Activated T-helper 17 cell treated with anti-CD3 and anti-CD28 coated beads, Interleukin-2, amount 50 U/mL, for 72 hours (primary cell): ENCODE results near the gene MFSD12. TPM values are rescaled to one million over a fixed set of nuclear protein-coding genes. Genes with fewer than 3 reads are reported as not detected.
"Not testable (repeated sequence)": the region's sequence is repeated elsewhere in the genome, so short reads cannot be mapped to it uniquely, and the experiment has no call there.

Source experiments
- ATAC-seq: fragments of 150-1000 bp; cut with Tn5 transposase; replicated peaks from 2 replicates; pipeline ENCODE4 v1.10.0; 2021; ENCODE audit warnings: mild to moderate bottlenecking, moderate library complexity
- H3K27ac Mint-ChIP-seq: one replicate; pipeline ENCODE4 v1.8.0; 2022; ENCODE audit warnings: mixed read lengths
- H3K27me3 Mint-ChIP-seq: one replicate; pipeline ENCODE4 v1.8.0; 2022; ENCODE audit warnings: mixed read lengths
- H3K36me3 Mint-ChIP-seq: one replicate; pipeline ENCODE4 v1.8.0; 2022; ENCODE audit warnings: low read depth, mild to moderate bottlenecking, mixed read lengths
- H3K4me1 Mint-ChIP-seq: one replicate; pipeline ENCODE4 v1.8.0; 2022; ENCODE audit warnings: mixed read lengths
- H3K4me3 Mint-ChIP-seq: one replicate; pipeline ENCODE4 v1.8.0; 2022; ENCODE audit warnings: mild to moderate bottlenecking, mixed read lengths
- H3K9me3 Mint-ChIP-seq: one replicate; pipeline ENCODE4 v1.8.0; 2022; ENCODE audit warnings: mixed read lengths
- total RNA-seq, 2 donors: library from RNA; stranded (reverse); gene quantifications; one replicate each; pipeline ENCODE4 v1.2.3, GENCODE V29; 2022

MFSD12 gene
- total RNA-seq, 2 donors from 2014 or later, result 38.3 to 64.1 TPM

DNA sequence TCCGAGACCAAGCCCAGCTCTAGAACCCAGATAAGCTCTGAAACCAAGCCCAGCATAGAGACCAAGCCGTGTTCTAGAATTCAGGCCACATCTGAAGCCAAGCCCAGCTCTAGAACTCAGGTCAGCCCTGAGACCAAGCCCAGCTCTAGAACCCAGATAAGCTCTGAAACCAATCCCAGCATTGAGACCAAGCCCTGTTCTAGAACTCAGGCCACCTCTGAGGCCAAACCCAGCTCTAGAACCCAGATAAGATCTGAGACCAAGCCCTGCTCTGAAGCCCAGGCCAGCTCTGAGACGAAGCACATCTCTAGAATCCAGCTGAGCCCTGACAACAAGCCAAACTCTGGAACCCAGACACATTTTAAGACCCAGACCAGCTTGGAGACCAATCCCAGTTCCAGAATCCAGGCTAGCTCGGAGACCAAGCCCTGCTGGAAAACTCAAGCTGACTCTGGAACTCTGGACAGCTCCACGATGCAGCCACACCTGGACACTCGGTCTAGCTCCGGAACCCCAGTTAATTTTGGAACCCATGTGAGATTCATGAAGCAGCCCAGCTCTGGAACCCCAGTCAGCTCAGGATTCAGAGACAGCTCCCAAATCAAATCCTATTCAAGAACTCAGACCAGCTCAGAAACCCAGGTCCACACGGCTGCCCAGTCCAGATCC, 33.7 kb upstream of the MFSD12 start:
- Mint-ChIP-seq H3K36me3 (no peaks in the 10 kb centered on the region), H3K4me3 (no peak overlapping the region), H3K27ac (no peak overlapping the region), H3K27me3 (no peaks in the 10 kb centered on the region), H3K9me3 (no peaks in the 10 kb centered on the region), H3K4me1 (no peaks in the 10 kb centered on the region)
- ATAC-seq, result no peak

DNA sequence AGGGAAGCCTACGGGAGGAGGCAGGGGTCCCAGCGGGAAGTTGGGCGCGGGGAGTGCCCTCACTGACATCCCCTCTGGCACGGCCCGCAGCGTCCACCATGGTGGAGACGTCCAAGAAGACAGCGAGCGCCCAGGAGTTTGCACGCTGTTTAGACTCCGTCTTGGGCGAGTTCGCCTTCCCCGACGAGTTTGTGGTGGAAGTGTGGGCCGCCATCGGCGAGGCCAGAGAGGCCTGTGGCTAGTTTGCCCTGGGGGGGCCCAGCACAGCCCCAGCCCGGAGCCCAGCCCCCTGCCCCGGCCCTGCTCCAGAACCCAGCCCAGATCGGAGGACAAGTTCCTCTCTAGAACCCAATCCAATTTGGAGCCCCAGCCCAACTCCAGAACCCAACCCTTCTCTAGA, 32.6 kb upstream of the MFSD12 start:
- no peak for ATAC-seq
- H3K9me3 Mint-ChIP-seq, result no peaks in the 10 kb centered on the region

DNA sequence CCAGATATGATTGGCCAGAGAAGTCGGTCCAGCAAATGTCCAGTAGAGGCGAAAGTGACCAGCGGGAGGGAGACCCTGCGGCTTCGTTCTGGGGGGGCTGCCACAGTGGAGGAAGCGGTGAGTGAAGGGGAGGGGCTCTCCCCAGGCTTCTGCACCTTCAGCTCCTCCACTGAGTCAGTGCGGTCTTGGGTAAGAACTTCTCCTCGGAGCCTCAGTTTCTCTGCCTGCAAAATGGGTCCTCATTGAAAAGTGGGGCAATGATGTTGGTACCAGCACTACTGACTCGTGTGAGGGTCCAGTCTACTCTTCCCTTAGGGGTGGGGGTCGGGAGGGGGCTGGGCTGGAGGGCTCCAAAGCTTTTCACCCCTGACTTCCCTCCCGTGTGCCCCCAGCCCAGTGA, 32.1 kb upstream of the MFSD12 start:
- H3K4me1 Mint-ChIP-seq, result no peaks in the 10 kb centered on the region
- no peaks in the 10 kb centered on the region for H3K36me3 Mint-ChIP-seq
- no peak overlapping the region for H3K27ac Mint-ChIP-seq
- no peak for ATAC-seq
- H3K4me3 Mint-ChIP-seq, result no peak overlapping the region
- H3K9me3 Mint-ChIP-seq, result no peaks in the 10 kb centered on the region
- H3K27me3 Mint-ChIP-seq, result no peaks in the 10 kb centered on the region

More for the DNA sequence above, 32.6 kb upstream of the MFSD12 start:
- Mint-ChIP-seq H3K27me3 (no peaks in the 10 kb centered on the region), H3K4me1 (no peaks in the 10 kb centered on the region), H3K4me3 (no peak overlapping the region), H3K36me3 (no peaks in the 10 kb centered on the region), H3K27ac (no peak overlapping the region)

DNA sequence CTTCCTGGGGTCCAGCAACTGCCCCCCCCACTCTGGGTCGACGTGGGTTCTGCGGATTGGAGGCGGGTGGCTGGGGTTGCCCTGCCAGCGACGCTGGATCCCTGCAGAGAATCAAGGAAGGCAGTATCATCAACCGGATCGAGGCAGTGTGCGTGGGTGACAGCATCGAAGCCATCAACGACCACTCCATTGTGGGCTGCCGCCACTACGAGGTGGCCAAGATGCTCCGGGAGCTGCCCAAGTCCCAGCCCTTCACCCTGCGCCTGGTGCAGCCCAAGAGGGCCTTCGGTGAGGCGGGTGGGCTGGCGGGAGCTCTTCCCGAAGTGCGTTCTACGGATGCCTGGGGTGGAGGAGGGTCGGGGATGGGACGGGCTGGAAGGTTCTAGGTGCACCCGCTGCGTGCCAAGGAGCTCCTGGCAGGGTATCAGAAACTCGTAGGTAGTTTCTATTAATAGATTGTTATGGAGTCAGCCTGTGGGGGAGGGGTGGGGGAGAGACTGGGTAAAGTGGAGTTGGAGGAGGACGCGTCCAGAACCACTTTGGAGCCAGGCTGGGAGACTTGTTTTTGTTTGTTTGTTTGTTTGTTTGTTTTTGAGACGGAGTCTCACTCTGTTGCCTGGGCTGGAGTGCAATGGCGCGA, 29.4 kb upstream of the MFSD12 start:
- no peak overlapping the region for H3K27ac Mint-ChIP-seq
- no peaks in the 10 kb centered on the region for H3K4me1 Mint-ChIP-seq
- H3K4me3 Mint-ChIP-seq, result no peak overlapping the region
- H3K36me3 Mint-ChIP-seq, result no peaks in the 10 kb centered on the region
- no peak for ATAC-seq
- no peaks in the 10 kb centered on the region for H3K27me3 Mint-ChIP-seq
- H3K9me3 Mint-ChIP-seq, result no peaks in the 10 kb centered on the region

DNA sequence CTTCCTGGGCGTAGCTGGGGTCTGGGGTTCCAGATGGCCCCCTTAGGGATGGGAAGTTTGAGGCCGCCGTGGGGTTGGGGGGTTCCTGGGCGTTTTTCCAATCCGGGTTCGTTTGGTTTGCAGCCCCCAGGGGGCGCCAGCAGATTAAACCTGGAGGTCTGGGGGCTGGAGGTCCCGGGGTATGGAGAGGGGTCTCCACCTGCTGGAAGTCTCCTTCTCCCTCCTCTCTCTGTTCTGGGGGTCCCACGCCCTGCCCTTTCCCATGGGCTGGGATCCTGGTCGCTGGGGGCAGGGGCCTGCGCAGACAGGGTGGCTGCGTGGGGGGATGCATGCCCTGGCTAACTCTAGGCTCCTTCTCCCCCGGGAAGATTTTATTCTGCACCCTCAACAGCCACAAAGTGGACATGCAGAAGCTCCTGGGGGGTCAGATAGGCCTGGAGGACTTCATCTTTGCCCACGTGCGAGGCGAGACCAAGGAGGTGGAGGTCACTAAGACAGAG, 28.8 kb upstream of the MFSD12 start:
- Mint-ChIP-seq H3K4me3 (peak overlapping the region; percentile 11), H3K27ac (no peak overlapping the region), H3K9me3 (no peaks in the 10 kb centered on the region), H3K36me3 (no peaks in the 10 kb centered on the region), H3K4me1 (no peaks in the 10 kb centered on the region), H3K27me3 (no peaks in the 10 kb centered on the region)
- ATAC-seq, result no peak

DNA sequence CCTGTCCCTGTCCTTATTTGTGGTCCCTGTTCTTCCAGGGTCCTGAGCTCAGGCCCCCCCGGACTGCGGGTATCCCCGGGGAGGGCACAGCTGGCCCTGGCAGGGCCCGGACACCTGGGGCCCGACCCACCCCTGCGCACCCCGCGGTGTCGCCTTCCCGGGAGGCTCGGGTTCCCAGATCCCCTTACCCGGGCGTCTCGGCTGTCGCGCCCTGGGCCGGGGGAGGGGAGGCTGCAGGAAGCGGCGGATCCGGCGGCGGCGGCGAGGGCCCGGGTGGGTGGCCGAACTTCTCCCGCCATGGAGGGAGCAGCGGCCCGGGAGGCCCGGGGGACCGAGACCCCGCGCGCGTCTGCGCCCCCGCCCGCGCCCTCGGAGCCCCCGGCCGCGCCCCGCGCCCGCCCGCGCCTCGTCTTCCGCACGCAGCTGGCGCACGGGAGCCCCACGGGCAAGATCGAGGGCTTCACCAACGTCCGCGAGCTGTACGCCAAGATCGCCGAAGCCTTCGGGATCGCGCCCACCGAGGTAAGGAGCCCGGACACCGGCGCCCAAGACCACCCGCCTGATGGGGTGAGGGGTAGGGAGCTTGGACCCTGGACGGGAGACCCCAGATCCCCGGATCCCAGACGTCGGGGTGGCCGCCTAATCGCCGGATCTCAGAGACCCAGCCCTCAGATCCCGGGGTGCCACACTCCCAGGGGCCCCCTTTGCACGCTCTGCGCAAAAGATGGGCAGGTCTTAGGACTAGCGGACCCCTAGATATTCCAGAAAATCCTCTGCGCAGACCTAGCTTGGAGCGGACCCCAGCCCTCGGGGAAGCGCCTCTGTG, 28.1 kb upstream of the MFSD12 start, which contains the start of gene GIPC3:
TSS of gene GIPC3 (plus strand) at position 178 of the 826 bp plus-strand sequence. CDS start at position 298, 120 bp downstream.
- H3K9me3 Mint-ChIP-seq, result no peaks in the 10 kb centered on the region
- H3K27ac Mint-ChIP-seq, result no peak within 1 kb of the TSS
- peak within 1 kb of the TSS; percentile 11 for H3K4me3 Mint-ChIP-seq
- no peaks in the 10 kb centered on the region for H3K36me3 Mint-ChIP-seq
- no peak for ATAC-seq
- no peaks in the 10 kb centered on the region for H3K27me3 Mint-ChIP-seq
- no peaks in the 10 kb centered on the region for H3K4me1 Mint-ChIP-seq

DNA sequence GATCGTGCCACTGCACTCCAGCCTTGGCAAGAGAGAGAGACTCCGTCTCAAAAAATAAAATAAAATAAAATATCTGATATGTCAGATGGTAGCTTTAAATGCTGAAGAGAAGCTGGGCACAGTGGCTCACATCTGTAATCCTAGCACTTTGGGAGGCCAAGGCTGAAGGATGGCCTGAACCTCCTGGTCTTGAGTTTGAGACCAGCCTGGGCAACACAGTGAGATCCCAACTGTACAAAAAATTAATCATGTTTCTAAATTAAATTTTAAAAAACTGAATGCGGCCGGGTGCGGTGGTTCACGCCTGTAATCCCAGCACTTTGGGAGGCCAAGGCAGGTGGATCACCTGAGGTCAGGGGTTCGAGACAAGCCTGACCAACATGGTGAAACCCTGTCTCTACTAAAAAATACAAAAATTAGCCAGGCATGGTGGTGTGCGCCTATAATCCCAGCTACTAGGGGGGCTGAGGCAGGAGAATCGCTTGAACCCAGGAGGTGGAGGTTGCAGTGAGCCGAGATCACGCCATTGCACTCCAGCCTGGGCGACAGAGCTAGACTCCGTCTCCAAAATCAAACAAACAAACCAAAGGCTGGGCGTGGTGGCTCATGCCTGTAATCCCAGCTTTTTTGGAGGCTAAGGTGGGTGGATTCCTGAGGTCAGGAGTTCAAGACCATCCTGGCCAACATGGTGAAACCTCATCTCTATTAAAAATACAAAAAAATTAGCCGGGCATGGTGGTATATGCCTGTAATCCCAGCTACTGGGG, 26.8 kb upstream of the MFSD12 start:
- H3K4me3 Mint-ChIP-seq, ATAC-seq, H3K9me3 Mint-ChIP-seq, H3K4me1 Mint-ChIP-seq, H3K27me3 Mint-ChIP-seq, H3K36me3 Mint-ChIP-seq, H3K27ac Mint-ChIP-seq: not testable (repeated sequence)

DNA sequence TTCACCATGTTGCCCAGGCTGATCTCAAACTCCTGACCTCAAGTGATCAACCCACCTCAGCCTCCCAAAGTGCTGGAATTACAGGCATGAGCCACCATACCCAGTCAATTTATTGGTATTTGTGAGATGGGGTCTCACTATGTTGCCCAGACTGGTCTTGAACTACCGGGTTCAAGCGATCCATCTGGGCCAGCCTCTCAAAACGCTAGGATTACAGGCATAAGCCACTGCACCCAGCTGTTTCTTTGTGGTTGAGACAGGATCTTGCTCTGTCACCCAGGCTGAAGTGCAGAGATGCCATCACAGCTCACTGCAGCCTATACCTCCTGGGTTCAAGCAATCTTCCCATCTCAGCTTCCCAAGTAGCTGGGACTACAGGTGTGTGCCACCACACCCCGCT, 24.4 kb upstream of the MFSD12 start:
- ATAC-seq, H3K4me1 Mint-ChIP-seq, H3K4me3 Mint-ChIP-seq, H3K27ac Mint-ChIP-seq, H3K27me3 Mint-ChIP-seq, H3K36me3 Mint-ChIP-seq, H3K9me3 Mint-ChIP-seq: not testable (repeated sequence)

DNA sequence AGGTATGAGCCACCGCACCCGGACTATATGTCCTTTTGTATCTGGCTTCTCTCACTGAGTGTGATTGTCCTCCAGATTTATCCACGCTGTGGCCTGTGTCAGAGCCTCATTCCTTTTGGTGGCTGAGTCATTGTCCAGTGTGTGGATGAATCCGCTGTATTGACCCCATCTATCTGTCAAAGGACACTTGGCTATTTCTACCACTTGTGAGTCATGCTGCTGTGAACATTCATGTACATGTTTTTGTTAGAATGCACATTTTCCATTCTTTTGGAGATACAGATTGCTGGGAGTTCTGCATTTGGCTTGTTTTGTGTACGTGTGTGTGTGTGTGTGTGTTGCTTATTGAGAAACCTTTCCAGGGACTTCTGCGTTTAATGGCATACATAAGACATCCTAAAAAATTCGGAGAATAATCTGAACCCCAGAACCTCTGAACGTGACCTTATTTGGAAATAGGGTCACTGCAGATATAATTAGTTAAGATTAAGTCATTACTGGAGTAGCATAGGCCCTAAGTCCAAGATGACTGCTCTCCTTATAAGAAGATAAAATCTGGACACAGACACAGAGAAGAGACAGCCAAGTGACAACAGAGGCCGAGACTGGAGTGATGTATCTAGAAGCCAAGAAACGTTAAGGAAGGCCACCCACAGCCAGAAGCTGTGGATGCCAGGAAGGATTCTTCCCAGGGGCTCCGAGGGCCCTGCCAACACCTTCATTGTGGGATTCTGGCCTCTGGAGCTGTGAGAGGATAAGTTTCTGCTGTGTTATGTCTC, 23.0 kb upstream of the MFSD12 start:
- Mint-ChIP-seq H3K36me3 (peaks cover 3% of the 10 kb centered on the region), H3K27me3 (no peaks in the 10 kb centered on the region), H3K4me3 (no peak overlapping the region), H3K9me3 (no peaks in the 10 kb centered on the region), H3K27ac (no peak overlapping the region), H3K4me1 (peaks cover 2% of the 10 kb centered on the region)
- ATAC-seq, result no peak

DNA sequence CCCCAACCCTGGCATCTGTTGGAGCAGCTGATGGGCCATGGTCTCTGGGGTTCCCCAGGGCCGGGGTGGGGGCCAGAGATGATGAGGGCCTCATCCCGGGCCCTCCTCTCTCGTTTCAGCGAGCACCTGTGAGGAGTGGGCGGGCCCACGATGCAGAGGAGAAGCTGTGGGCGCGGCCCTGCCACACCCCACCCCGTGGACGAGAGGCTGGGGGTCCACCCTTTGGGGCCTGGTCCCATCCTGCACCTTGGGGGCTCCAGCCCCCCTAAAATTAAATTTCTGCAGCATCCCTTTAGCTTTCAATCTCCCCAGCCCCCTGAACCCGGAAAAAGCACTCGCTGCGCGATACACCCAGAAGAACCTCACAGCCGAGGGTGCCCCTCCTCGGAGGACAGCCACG, 21.0 kb upstream of the MFSD12 start:
- Mint-ChIP-seq H3K9me3 (no peaks in the 10 kb centered on the region), H3K4me3 (no peak overlapping the region), H3K27me3 (no peaks in the 10 kb centered on the region)

DNA sequence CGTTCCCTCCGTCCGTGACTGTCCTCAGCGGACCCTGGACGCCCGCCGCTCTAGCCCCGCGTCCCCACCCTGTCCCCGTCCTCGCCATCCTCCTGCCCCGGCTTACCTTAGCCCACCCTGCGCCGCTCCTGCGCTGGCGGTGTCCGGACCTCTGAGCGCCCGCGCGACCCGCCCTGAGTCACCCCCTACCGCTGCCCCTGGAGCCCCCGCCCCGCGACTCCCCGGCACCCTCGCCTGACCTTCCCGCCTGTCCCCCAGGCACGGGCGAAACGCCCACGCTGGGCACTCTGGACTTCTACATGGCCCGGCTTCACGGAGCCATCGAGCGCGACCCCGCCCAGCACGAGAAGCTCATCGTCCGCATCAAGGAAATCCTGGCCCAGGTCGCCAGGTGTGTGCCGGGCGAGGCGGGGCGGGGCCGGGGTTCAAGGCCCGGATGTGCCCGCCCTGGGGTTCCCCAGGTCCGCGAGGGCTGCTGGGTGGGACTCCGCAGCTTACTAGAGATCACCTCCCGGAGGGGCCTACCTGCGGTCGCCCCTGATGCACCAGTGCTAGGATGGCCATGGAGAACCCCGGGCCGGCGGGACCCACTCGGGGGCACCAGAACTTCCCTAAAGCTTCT, 20.4 kb upstream of the MFSD12 start:
- H3K27ac Mint-ChIP-seq, result no peak overlapping the region
- H3K4me1 Mint-ChIP-seq, result peaks cover 6% of the 10 kb centered on the region
- H3K9me3 Mint-ChIP-seq, result no peaks in the 10 kb centered on the region
- no peaks in the 10 kb centered on the region for H3K27me3 Mint-ChIP-seq
- no peak overlapping the region for H3K4me3 Mint-ChIP-seq
- no peak for ATAC-seq
- peaks cover 16% of the 10 kb centered on the region for H3K36me3 Mint-ChIP-seq

More for the DNA sequence above, 21.0 kb upstream of the MFSD12 start:
- Mint-ChIP-seq H3K4me1 (peaks cover 6% of the 10 kb centered on the region), H3K27ac (no peak overlapping the region), H3K36me3 (peaks cover 16% of the 10 kb centered on the region)
- ATAC-seq, result no peak

DNA sequence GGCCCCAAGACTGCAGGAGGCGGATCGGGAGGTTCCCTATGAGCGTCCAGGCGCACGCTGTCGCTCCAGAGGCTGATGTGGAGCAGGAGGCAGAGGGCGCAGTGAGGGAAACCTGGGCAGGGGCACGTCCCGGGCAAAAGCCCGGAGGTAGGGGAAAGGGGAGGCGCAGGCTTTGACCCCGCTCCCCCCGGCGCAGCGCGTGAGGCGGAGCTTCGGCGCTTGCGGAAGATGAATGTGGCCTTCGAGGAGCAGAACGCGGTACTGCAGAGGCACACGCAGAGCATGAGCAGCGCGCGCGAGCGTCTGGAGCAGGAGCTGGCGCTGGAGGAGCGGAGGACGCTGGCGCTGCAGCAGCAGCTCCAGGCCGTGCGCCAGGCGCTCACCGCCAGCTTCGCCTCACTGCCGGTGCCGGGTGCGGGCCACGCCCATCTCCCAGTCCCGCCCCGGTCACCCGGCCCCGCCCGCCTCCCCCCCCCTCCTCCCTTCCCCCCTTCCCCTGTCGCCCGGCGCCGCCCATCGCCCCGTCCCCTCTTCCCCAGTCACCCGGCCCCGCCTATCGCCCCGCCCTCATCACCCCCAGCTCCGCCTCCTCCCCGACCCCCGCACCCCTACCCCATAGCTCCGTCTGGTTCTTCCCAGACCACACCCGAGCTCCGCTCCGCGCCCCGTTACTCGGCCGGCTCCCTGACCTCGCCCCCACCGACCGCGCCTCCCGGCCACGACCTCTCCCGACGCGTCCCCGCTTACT, 19.5 kb upstream of the MFSD12 start:
- no peaks in the 10 kb centered on the region for H3K27me3 Mint-ChIP-seq

More for the DNA sequence above, 19.5 kb upstream of the MFSD12 start:
- Mint-ChIP-seq H3K9me3 (no peaks in the 10 kb centered on the region), H3K27ac (no peak overlapping the region), H3K4me1 (peaks cover 6% of the 10 kb centered on the region), H3K4me3 (no peak overlapping the region), H3K36me3 (peaks cover 16% of the 10 kb centered on the region)
- ATAC-seq, result no peak
